Measurements from ENCODE around the gene FAM227B.

- TF ChIP-seq CTCF (IDR thresholded peaks at IDR 0.05) (no peak), POLR2AphosphoS5 (IDR thresholded peaks at IDR 0.05) (no peak), EP300 (IDR thresholded peaks at IDR 0.05) (no peak)
Measured at GRCh38 chr15:49645941-49646340, 25.3 kb upstream of the FAM227B start.
